Measurements from ENCODE around the gene HTR1D.

DNA sequence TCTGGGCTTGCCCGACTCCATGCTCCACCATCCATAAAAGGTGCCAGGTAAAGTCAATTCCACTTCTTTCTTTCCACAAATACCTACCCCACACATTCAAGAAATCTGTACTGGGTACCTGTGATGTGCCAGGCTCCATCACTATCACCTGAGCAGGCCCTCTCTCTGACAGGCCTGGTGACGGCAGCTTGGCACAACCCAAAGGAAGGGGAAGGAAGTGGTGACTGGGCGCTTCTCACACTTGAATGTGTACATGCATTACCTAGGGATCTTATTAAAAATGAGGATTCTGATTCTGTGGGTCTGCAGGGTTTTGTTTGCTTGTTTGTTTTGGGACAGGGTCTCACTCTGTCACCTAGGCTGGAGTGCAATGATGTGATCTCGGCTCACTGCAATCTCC lies 7.5 kb downstream of the HTR1D start:
- TF ChIP-seq POLR2AphosphoS5 (IDR thresholded peaks at IDR 0.05) (no peak), CTCF (IDR thresholded peaks at IDR 0.05) (no peak), POLR2A (IDR thresholded peaks at IDR 0.05) (no peak)

All from transverse colon (tissue), 4 donors.